K562 (cell line): Measurements from ENCODE around the gene ATIC. TPM values are rescaled to one million over a fixed set of nuclear protein-coding genes. Genes with fewer than 3 reads are reported as not detected.

Experiments
- ATAC-seq: fragments of 200-7000 bp; cut with Tn5 transposase; 3 replicates; pipeline ENCODE4 v1.9.1; 2020; ENCODE audit warnings: moderate library complexity
- BruUV-seq: library from RNA; stranded (reverse); fragments of 400-500 nt; replicated peaks from 2 replicates; lab custom pipeline; 2021; lab: Mats Ljungman, UMichigan
- CTCF ChIA-PET: fragments of 300-600 bp; formaldehyde crosslinking; extraction: SDS; loops from one replicate; lab custom pipeline; 2021; ENCODE audit warnings: low intra/inter-chr PET ratio; lab: Yijun Ruan, JAX
- POLR2A ChIA-PET: fragments of 300-600, 350-650 bp; sonication (Branson Sonifier 250); formaldehyde crosslinking; extraction: SDS; loops from one replicate; lab custom pipeline; 2021; ENCODE audit warnings: antibody characterized with exemption, inconsistent platforms; lab: Yijun Ruan, JAX
- DNase-seq, 4 experiments: peaks; one replicate each; pipeline versions ENCODE4 v3.0.0 to v3.0.0-alpha.2; 2011 to 2018; ENCODE audit warnings: low spot score in 3 of 4, mixed read lengths in 3 of 4; ENCODE audit errors: extremely low read depth in 1 of 4
- FAIRE-seq: peaks from 2 replicates; lab custom pipeline; 2011; peaks lifted over from hg19 to GRCh38; lab: Jason Lieb, UNC
- H2AFZ ChIP-seq: 2 replicates; pipeline ENCODE4 v1.6.0; 2011; ENCODE audit warnings: low read depth, low read length, control low read depth, inconsistent platforms
- H3K27ac ChIP-seq: fragments of 200-600 bp; 3 replicates; pipeline ENCODE4 v1.8.0; 2011; ENCODE audit warnings: low read depth, mild to moderate bottlenecking, control low read depth, inconsistent platforms, low read length, moderate library complexity, mixed read lengths; ENCODE audit errors: extremely low read depth
- H3K27me3 ChIP-seq, 2 experiments: fragments of 300-600 bp in 1 of 2; 2 replicates in 1 of 2; 3 replicates in 1 of 2; pipeline versions ENCODE4 v1.6.0 to v1.8.0; 2011; ENCODE audit warnings: inconsistent platforms in 2 of 2, low read length in 2 of 2, mild to moderate bottlenecking in 1 of 2, mixed read lengths in 1 of 2, moderate library complexity in 1 of 2; ENCODE audit not compliant: control insufficient read depth in 2 of 2, insufficient read depth in 2 of 2
- H3K36me3 ChIP-seq: fragments of 300-600 bp; 3 replicates; pipeline ENCODE4 v1.8.0; 2011; ENCODE audit warnings: mild to moderate bottlenecking, low read length, inconsistent platforms; ENCODE audit not compliant: control insufficient read depth, insufficient read depth
- H3K4me1 ChIP-seq, 2 experiments: fragments of 200-600 bp in 1 of 2; replicated peaks in 1 of 2; 2 replicates in 1 of 2; 3 replicates in 1 of 2; pipeline versions ENCODE4 v1.5.1 to v1.8.0; 2011; ENCODE audit warnings: inconsistent platforms in 2 of 2, low read length in 2 of 2, mild to moderate bottlenecking in 1 of 2, mixed read lengths in 1 of 2, moderate library complexity in 1 of 2; ENCODE audit not compliant: control insufficient read depth in 2 of 2, insufficient read depth in 2 of 2
- H3K4me2 ChIP-seq: 2 replicates; pipeline ENCODE4 v1.6.1; 2011; ENCODE audit warnings: low read length, control low read depth, inconsistent platforms, mixed read lengths; ENCODE audit not compliant: insufficient read depth
- H3K4me3 ChIP-seq: fragments of 200-600 bp; sonication (generic), shearing (Covaris generic); 2 replicates; pipeline ENCODE4 v1.5.1; 2016; ENCODE audit warnings: control low read depth, inconsistent platforms
- H3K79me2 ChIP-seq: fragments of 200-600 bp; 3 replicates; pipeline ENCODE4 v1.8.0; 2011; ENCODE audit warnings: low read length, inconsistent platforms; ENCODE audit not compliant: control insufficient read depth, insufficient read depth
- H3K9ac ChIP-seq, 2 experiments: 2 replicates each; pipeline versions ENCODE4 v1.6.0 to v1.6.1; 2011; ENCODE audit warnings: low read depth in 2 of 2, low read length in 2 of 2, control low read depth in 1 of 2, inconsistent platforms in 1 of 2, mild to moderate bottlenecking in 1 of 2, mixed read lengths in 1 of 2; ENCODE audit not compliant: insufficient read depth in 1 of 2
- H3K9me1 ChIP-seq: one replicate; pipeline ENCODE4 v1.6.0; 2011; ENCODE audit warnings: inconsistent platforms, mild to moderate bottlenecking, low read length, moderate library complexity; ENCODE audit not compliant: control insufficient read depth, insufficient read depth
- H3K9me3 ChIP-seq: replicated peaks from 2 replicates; pipeline ENCODE4 v1.5.1; 2011; ENCODE audit warnings: low read depth, low read length, inconsistent platforms; ENCODE audit not compliant: control insufficient read depth, insufficient read depth
- H4K20me1 ChIP-seq: replicated peaks from 2 replicates; pipeline ENCODE4 v1.6.1; 2011; ENCODE audit warnings: low read length, inconsistent platforms, mixed read lengths; ENCODE audit not compliant: control insufficient read depth, insufficient read depth
- AFF1 ChIP-seq, 2 experiments: fragments of 450-650 bp; IDR thresholded peaks; 2 replicates each; pipeline ENCODE4 v1.6.1; 2018; ENCODE audit warnings: mild to moderate bottlenecking in 2 of 2, low read depth in 1 of 2; ENCODE audit not compliant: partially characterized antibody in 2 of 2
- ZNF431 ChIP-seq: sonication (generic); formaldehyde crosslinking; IDR thresholded peaks from 2 replicates; pipeline ENCODE4 v1.8.0; 2022; ENCODE audit warnings: mild to moderate bottlenecking, missing genetic modification reagents
- WGBS: fragments of 100-300 bp; shearing (Covaris generic); methylation state at CpG from one replicate; pipeline ENCODE4 v1.1.6; 2016; ENCODE audit warnings: low coverage, mixed read lengths; ENCODE audit not compliant: insufficient coverage; ENCODE audit errors: missing lambda C conversion rate; 5-methylcytosine and 5-hydroxymethylcytosine counted together
- in situ Hi-C: fragments of 300-500 bp; cut with MboI; formaldehyde crosslinking; loops from 4 replicates; pipeline ENCODE4 v1.15.0; 2018; ENCODE audit warnings: inconsistent platforms, mixed read lengths
- intact Hi-C: fragments of 100-400 bp; cut with micrococcal nuclease; formaldehyde crosslinking; loops from 2 replicates; pipeline ENCODE4 v1.14.2; 2022
- polyA plus RNA-seq, 8 experiments: library from polyadenylated mRNA; depleted of rRNA in 4 of 8; stranded (reverse) in 5 of 8; unstranded in 3 of 8; fragments of >200 nt; fragmentation: Nextera tagmentation in 2 of 8; fragmentation: Illumina TruSeq in 1 of 8; extraction: Ambion mirVana in 2 of 8; extraction: Trizol in 1 of 8; gene quantifications; 2 replicates each; pipeline versions ENCODE4 v1.2.1 to v1.2.3, GENCODE V29; 2011 to 2014; ENCODE audit warnings: inconsistent platforms in 1 of 8, missing spikeins in 1 of 8
- total RNA-seq, 7 experiments: library from RNA; depleted of rRNA in 6 of 7; stranded (reverse); fragments of >200 nt in 6 of 7; fragmentation: Illumina TruSeq in 2 of 7; extraction: Trizol in 2 of 7; gene quantifications; 2 replicates each; pipeline versions ENCODE4 v1.2.1 to v1.2.3, GENCODE V29; 2011 to 2021; ENCODE audit warnings: low replicate concordance in 1 of 7
- TF ChIP-seq, protein P1 (sequence below): IDR thresholded peaks from 2 replicates; pipeline ENCODE4 v1.6.1; 2011; ENCODE audit warnings: borderline replicate concordance, low read depth, mild to moderate bottlenecking, moderate library complexity, low read length; ENCODE audit not compliant: insufficient read depth, poor library complexity, severe bottlenecking

ATIC gene
- total and polyA plus RNA-seq, 9 of the 15 experiments (the other 6 are each of a cell fraction or from before 2014, with no cell fraction given), result 45.6 to 480 (median 212) TPM

DNA sequence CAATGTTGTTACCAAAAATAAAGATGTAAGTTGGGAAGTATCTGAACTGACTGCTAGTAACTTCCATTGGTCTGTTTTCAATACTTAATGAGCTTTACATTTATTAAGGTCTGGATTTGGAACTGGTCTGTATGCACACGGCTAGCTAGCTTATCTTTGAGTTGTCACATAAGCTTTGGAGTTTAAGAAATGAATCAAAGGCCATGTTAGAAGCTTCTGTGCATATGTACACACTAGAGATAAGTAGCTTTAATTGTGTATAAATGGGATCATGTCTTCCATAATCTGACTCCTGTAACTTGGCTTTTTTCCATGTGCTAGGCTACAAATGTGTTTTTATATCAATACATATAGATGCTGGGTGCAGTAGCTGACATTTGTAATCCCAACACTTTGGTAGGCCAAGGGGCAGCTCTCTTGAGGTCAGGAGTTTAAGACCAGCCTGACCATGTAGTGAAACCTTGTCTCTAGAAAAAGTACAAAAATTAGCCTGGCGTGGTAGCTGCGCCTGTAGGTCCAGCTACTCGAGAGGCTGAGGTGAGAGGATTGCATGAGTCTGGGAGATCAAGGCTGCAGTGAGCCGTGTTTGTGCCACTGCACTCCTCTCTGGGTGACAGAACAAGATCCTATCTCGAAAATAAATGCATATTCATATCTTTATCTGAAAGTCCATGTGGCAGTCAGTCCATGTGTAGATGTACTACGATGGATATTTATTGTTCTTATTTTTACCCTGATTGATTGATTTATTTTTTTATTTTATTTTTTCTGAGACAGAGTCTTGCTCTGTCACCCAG lies 27.2 kb downstream of the ATIC start:
- no peak for ATAC-seq
- intact Hi-C loops (no loop called here), in situ Hi-C loops (no loop called here)
- H3K36me3 ChIP-seq, result peaks cover 93% of the 10 kb centered on the region
- no peak overlapping the region for H2AFZ ChIP-seq
- no peaks in the 10 kb centered on the region for H3K9me1 ChIP-seq
- H4K20me1 ChIP-seq, result no peaks in the 10 kb centered on the region
- ChIA-PET POLR2A (interaction anchor here (1.6 to 2.0 kb wide), 2 partner anchors 20 to 27 kb away, joined by 5 read pairs; partner anchors contain the start of gene ATIC), CTCF (no interaction called here)
- peaks cover 30% of the 10 kb centered on the region for H3K79me2 ChIP-seq
- no peak overlapping the region for H3K4me3 ChIP-seq
- WGBS, result 87% methylated on average over 7 of the region's 7 CpGs
- DNase-seq, result no peak
- BruUV-seq, result no TSS peak
- H3K4me1 ChIP-seq, result no peaks in the 10 kb centered on the region
- peak; percentile 11 for FAIRE-seq
- no peak overlapping the region for H3K4me2 ChIP-seq
- no peak for TF ChIP-seq ZNF431 (CRISPR knock-in tag)
- no peak overlapping the region; a peak in 1 of 4 replicates for H3K9ac ChIP-seq
- no peaks in the 10 kb centered on the region for H3K27me3 ChIP-seq
- H3K27ac ChIP-seq, result no peak overlapping the region
- H3K9me3 ChIP-seq, result no peaks in the 10 kb centered on the region

DNA sequence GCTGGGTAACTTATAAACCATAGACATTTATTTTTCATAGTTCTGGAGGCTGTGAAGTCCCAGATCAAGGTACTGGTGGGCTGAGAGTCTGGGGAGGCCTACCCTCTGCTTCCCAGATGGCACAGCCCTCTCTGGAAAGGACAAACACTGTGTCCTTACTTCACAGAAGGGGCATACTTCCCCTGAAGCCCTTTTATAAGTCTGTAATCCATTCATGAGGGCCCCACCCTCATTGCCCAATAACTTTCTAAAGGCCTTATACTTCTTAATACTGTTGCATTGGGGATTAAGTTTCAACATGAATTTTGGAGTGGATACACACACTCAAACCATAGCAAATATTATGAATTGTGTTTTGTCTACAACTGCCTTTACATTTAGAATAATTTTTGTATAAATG lies 36.0 kb downstream of the ATIC start:
- intact Hi-C loops (no loop called here), in situ Hi-C loops (no loop called here)
- ChIA-PET POLR2A (interaction anchor here (0.9 kb wide), 1 partner anchor 10 kb away, joined by 3 read pairs; no protein-coding TSS in a partner anchor), CTCF (no interaction called here)
- no TSS peak for BruUV-seq
- Histone ChIP-seq H3K36me3 (peaks cover 75% of the 10 kb centered on the region), H2AFZ (no peak overlapping the region), H3K4me1 (no peaks in the 10 kb centered on the region), H3K9me1 (no peaks in the 10 kb centered on the region), H3K27me3 (no peaks in the 10 kb centered on the region), H3K79me2 (peaks cover under 1% of the 10 kb centered on the region; the same call in 1 of the 3 replicates), H4K20me1 (no peaks in the 10 kb centered on the region), H3K4me3 (no peak overlapping the region), H3K27ac (no peak overlapping the region), H3K9me3 (no peaks in the 10 kb centered on the region), H3K4me2 (no peak overlapping the region), H3K9ac (no peak overlapping the region)
- TF ChIP-seq, protein P1, sequence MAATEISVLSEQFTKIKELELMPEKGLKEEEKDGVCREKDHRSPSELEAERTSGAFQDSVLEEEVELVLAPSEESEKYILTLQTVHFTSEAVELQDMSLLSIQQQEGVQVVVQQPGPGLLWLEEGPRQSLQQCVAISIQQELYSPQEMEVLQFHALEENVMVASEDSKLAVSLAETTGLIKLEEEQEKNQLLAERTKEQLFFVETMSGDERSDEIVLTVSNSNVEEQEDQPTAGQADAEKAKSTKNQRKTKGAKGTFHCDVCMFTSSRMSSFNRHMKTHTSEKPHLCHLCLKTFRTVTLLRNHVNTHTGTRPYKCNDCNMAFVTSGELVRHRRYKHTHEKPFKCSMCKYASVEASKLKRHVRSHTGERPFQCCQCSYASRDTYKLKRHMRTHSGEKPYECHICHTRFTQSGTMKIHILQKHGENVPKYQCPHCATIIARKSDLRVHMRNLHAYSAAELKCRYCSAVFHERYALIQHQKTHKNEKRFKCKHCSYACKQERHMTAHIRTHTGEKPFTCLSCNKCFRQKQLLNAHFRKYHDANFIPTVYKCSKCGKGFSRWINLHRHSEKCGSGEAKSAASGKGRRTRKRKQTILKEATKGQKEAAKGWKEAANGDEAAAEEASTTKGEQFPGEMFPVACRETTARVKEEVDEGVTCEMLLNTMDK, result no peak
- no peak for TF ChIP-seq AFF1 (IDR thresholded peaks at IDR 0.05; ENCODE audit: low read depth in 1 of 2, partially characterized antibody in 2 of 2)
- DNase-seq (no peak), ATAC-seq (no peak), FAIRE-seq (no peak)
